GM18508 (cell line): Measurements from ENCODE around the gene KIF26A.

ENCODE experiments used
- ATAC-seq: cut with Tn5 transposase; IDR thresholded peaks from one replicate; pipeline ENCODE4 v1.9.1; 2021; ENCODE audit warnings: moderate number of reproducible peaks; ENCODE audit not compliant: insufficient read depth, unreplicated experiment

Gene KIF26A

GRCh38 chr14:104228716-104229533 lies 90.5 kb downstream of the KIF26A start:
- ATAC-seq, result no peak

GRCh38 chr14:104229534-104230055 lies 91.2 kb downstream of the KIF26A start:
- ATAC-seq, result no peak

- ATAC-seq, result no peak
Observed at GRCh38 chr14:104230119-104230815, 91.9 kb downstream of the KIF26A start.
